Measurements from ENCODE around the gene GSTM3.
"Not testable (repeated sequence)": the region's sequence is repeated elsewhere in the genome, so short reads cannot be mapped to it uniquely, and the experiment has no call there.

GSTM3 gene

GRCh38 chr1:109726007-109726406 lies 14.8 kb downstream of the GSTM3 start:
- no peak for DNase-seq

- no peak for DNase-seq
Measured at GRCh38 chr1:109725510-109725909, 15.3 kb downstream of the GSTM3 start.

GRCh38 chr1:109724933-109725332 lies 15.9 kb downstream of the GSTM3 start:
- no peak for DNase-seq

GRCh38 chr1:109722908-109723691 lies 17.7 kb downstream of the GSTM3 start:
- DNase-seq: no peak

GRCh38 chr1:109721971-109722370 lies 18.9 kb downstream of the GSTM3 start:
- no peak for DNase-seq

GRCh38 chr1:109721042-109721441 lies 19.8 kb downstream of the GSTM3 start:
- no peak for DNase-seq

- DNase-seq: no peak
Measured at GRCh38 chr1:109719337-109719837, 21.5 kb downstream of the GSTM3 start.

GRCh38 chr1:109718495-109718894 lies 22.3 kb downstream of the GSTM3 start:
- no peak for DNase-seq

- no peak for DNase-seq
Measured at GRCh38 chr1:109717729-109718128, 23.1 kb downstream of the GSTM3 start.

GRCh38 chr1:109716570-109717090 lies 24.2 kb downstream of the GSTM3 start:
- no peak for DNase-seq

- DNase-seq: no peak
Measured at GRCh38 chr1:109716121-109716520, 24.7 kb downstream of the GSTM3 start.

GRCh38 chr1:109714661-109715372 lies 26.0 kb downstream of the GSTM3 start:
- no peak for DNase-seq

- DNase-seq: no peak
Measured at GRCh38 chr1:109713636-109714035, 27.2 kb downstream of the GSTM3 start.

- no peak for DNase-seq
Measured at GRCh38 chr1:109712321-109712864, 28.4 kb downstream of the GSTM3 start.

- DNase-seq: not testable (repeated sequence)
Measured at GRCh38 chr1:109711593-109712320, 29.1 kb downstream of the GSTM3 start, which contains the start of gene GSTM5. TSS of gene GSTM5 (plus strand) at chr1:109712251. CDS start at chr1:109712313, 62 bp downstream.

GRCh38 chr1:109709822-109710221 lies 31.0 kb downstream of the GSTM3 start:
- not testable (repeated sequence) for DNase-seq

- not testable (repeated sequence) for DNase-seq
Measured at GRCh38 chr1:109708949-109709348, 31.9 kb downstream of the GSTM3 start.

GRCh38 chr1:109705411-109705810 lies 35.4 kb downstream of the GSTM3 start:
- no peak for DNase-seq

GRCh38 chr1:109704173-109704572 lies 36.7 kb downstream of the GSTM3 start:
- no peak for DNase-seq

- not testable (repeated sequence) for DNase-seq
Measured at GRCh38 chr1:109702940-109703339, 37.9 kb downstream of the GSTM3 start.

- not testable (repeated sequence) for DNase-seq
Measured at GRCh38 chr1:109697861-109698260, 43.0 kb downstream of the GSTM3 start.

- DNase-seq: no peak
Measured at GRCh38 chr1:109697066-109697465, 43.8 kb downstream of the GSTM3 start.

GRCh38 chr1:109695138-109695537 lies 45.7 kb downstream of the GSTM3 start:
- DNase-seq: not testable (repeated sequence)

Data from central memory CD4-positive, alpha-beta T cell (primary cell).